ENCODE data around the gene TRIM45.

DNA sequence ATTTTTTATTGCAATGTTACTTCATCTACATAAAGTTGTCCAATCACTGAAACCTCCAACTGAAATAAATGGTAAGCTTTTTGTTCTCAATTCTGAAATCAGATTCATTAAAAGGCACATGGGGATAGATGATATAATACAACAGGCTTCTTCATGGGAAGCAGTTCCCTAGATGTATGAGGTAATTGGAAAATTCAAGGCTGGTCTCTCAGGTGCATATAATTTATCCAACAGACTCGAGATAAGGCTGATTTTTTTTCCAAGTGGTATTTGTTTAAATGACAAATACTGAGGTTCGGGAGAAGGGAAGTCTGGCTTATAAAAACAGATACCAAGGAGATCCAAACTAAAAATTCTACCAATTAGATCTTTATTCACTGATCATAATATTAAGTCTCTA, 14.2 kb downstream of the TRIM45 start:
- TF ChIP-seq, protein P1, sequence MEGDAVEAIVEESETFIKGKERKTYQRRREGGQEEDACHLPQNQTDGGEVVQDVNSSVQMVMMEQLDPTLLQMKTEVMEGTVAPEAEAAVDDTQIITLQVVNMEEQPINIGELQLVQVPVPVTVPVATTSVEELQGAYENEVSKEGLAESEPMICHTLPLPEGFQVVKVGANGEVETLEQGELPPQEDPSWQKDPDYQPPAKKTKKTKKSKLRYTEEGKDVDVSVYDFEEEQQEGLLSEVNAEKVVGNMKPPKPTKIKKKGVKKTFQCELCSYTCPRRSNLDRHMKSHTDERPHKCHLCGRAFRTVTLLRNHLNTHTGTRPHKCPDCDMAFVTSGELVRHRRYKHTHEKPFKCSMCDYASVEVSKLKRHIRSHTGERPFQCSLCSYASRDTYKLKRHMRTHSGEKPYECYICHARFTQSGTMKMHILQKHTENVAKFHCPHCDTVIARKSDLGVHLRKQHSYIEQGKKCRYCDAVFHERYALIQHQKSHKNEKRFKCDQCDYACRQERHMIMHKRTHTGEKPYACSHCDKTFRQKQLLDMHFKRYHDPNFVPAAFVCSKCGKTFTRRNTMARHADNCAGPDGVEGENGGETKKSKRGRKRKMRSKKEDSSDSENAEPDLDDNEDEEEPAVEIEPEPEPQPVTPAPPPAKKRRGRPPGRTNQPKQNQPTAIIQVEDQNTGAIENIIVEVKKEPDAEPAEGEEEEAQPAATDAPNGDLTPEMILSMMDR (conservative IDR thresholded peaks at IDR 0.05; ENCODE audit: low read depth, low read length), result no peak
- TF ChIP-seq EZH2 (IDR thresholded peaks at IDR 0.05; ENCODE audit: borderline replicate concordance, low read depth, low read length, poor library complexity, severe bottlenecking), result no peak
